HG03066 (cell line): ENCODE results near the gene SUCO.
A peak's percentile ranks its signal among the peaks of the same experiment; 100 is the strongest.

Source experiments
- ATAC-seq: cut with Tn5 transposase; IDR thresholded peaks from one replicate; pipeline ENCODE4 v1.9.1; 2021; ENCODE audit warnings: low read depth; ENCODE audit not compliant: unreplicated experiment

SUCO gene

GRCh38 chr1:172515927-172516326 is 17.0 kb upstream of the SUCO start:
- ATAC-seq: no peak

- ATAC-seq: no peak
Measured at GRCh38 chr1:172517081-172517480, 15.9 kb upstream of the SUCO start.

DNA sequence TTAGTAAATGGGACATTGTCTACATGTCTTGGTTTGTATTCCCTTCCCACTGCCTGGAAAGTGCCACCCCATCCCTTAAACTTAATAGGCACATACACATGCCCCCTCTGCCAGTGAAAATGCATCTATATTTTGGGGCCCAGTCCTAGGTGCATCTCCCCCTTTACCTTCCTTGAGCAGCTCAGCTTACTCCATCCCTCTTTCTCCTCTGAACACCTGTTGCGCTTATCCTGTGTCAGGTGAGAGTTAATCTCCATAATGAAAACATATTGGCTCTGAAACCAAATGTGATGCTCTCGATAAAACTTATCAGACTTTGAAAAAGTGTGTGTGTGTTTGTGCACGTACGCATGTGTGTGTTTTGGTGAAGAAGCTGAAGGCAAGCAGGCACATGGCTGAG is 15.4 kb upstream of the SUCO start:
- no peak for ATAC-seq

GRCh38 chr1:172529304-172529703 is 3.6 kb upstream of the SUCO start:
- ATAC-seq: no peak

DNA sequence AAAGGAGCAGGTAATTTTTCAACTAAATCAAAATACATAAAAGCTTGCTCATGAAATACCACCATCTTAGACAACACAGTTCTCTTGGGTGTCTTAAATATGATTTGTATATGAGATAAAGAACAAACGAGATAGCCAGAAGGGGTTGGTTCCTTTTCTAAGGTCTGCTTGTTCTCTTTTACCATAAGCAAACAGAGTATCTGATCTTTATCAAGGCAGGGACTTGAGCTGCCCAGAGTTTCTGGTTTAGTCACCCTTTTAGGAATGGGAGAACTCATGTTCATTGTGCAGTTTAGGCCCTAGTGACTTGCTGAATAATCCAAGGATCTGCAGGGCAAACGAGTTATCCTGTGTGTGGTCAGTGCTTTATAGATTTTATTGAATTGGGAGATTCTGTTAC is 3.0 kb upstream of the SUCO start:
- ATAC-seq: no peak

GRCh38 chr1:172531412-172532182 is 1.4 kb upstream of the SUCO start:
- no peak for ATAC-seq

GRCh38 chr1:172532183-172532699 is 709 bp upstream of the SUCO start:
- peak; percentile 70 for ATAC-seq

DNA sequence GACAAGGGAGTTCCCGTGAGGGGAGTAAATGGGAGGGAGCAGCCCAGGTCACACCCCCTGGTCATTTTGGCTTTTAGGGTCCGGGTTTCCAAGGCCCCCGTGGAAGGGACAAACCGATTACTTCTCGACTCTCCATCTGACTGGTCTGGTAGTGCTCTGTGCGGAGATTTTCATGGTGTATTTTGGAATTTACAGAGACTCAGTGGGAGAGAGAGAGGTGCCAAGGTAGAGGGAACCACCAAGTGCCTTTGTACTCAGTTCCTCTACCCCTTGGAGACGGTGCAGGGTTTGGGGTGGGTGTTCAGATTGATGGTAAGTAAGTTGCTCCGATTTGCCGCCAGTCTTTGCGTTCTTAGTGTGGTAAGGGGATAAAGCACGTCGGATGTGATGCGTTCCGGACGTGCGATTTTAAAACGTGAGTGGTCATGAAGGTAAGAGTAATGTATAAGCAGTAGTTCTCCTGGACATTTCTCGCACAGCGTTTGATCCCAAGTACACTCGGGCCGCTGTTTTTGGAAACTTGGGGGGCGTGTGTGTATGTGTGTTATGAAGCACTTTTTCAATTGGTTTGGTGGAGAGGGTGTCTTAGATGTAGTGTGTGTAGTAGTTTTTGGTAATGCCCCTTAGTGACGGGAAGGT is 682 bp downstream of the SUCO start:
- peak; percentile 19 for ATAC-seq

- ATAC-seq: no peak
Measured at GRCh38 chr1:172536256-172536655, 3.3 kb downstream of the SUCO start.

- ATAC-seq: no peak
Measured at GRCh38 chr1:172537366-172537765, 4.4 kb downstream of the SUCO start.

DNA sequence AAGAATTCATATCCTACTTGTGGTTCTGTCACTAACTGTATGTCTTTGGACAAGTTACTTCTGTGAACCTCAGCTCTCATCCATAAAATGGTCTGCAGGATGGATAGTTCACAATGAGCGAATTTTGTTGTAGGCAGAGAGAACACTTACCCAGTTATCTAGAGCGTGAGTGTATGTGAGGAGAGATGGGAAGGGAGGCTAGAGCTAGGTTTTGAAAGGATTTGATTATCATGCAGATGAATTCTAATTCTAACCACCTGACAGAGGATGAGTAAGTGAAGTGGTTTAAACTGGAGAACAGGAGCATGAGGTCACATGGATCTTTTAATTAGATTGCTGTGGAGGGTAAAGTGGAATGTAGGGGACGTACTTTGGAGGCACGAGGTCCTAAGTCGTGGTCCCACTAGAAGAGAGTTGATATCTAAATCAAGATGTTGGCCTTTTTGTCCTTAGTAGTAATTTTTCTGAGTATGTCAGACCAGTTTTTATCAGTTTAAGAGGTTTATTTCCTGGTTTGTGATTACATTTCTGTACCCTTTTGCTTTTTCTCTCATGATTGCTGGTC is 5.0 kb downstream of the SUCO start:
- no peak for ATAC-seq

DNA sequence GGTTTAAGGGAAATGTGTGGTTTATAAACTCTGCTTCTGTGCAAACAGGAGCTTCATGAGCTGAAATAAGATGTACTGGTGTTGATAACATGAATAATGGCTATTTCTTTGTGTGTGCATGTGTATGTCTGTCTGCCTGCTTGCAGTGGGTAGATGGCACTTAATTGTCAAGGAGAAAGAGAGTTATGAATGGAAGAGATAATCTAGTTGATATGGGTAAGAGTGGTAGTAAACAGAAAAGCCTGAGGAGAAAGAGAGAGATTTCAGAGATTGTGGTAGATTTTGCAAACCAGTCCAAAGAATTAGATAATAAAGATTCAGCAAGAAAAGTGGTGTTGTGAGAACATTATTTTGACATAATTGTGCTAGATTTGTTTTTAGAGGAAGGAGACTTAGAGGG is 7.7 kb downstream of the SUCO start:
- no peak for ATAC-seq

DNA sequence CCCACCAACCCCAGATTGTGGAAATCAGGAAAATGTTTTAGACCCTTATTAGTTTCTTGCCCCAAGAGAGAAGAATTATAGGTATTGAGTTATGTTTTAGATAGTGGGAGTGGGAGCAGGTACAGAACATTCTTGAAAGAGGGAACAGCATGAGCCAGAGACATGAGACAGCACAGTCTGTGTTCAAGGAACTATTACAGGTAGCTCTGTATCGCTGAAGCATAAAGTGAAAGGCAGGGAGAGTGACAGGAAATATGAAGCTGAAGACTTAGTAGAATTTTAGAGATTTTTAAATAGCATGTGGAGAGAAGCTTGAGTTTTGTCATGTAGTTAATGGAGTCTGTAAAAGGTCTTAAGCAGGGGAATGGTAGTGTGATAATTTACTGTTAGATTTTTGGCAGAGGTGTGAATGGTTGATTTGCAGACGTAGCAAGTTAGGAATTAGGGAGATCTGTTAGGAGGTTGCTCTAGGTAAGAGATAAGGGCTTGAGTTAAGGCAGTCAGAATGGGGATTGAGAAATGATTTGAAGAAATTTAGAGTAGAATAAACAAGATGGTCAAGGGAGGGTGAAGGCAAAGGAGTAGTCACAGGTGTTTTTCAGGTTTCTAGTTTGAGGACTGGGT is 11.6 kb downstream of the SUCO start:
- ATAC-seq: no peak

DNA sequence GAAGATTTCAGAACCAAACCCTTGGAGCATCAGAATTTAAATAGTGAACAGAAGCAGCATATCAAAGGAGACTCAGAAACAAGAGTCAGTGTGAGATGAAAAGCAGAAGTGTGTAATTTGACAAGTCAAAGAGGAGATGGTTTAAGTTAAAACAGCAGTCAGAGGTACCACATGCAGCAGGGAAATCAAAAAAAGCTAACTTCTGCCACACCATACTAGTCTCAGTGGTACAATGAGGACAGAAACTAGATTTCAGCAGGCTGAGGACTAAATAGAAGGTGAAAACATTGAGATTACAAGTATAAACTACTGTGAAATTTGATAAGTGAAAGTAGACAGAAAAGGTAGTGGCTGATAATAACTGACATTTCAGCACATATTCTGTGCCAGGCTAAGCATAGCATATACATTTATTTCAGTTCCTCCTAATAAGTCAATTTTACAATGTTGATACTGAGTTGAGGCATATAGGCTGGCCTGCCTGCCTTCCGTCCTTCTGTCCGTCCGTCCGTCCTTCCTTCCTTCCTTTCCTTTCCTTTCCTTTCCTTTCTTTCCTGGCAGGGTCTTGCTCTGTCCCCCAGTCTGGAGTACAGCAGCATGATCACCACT is 12.6 kb downstream of the SUCO start:
- ATAC-seq: peak; percentile 83

DNA sequence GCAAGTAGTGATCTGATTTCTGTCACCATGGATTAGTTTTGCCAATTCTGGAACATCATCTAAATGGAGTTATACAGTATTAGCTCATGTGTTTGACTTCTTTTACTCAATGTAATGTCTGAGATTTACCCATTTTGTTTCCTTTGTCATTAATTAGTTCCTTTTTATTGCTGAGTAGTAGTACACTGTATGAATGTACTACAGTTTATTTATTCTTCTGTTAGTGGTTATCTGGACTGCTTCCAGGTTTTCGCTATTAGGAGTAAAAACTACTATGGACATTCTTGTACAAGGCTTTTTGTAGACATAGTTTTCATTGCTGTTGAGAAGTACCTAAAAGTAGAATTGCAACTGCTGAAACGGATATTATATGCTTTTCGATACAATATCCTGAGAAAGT is 14.1 kb downstream of the SUCO start:
- ATAC-seq: no peak

GRCh38 chr1:172549621-172550280 is 16.8 kb downstream of the SUCO start:
- no peak for ATAC-seq

GRCh38 chr1:172551279-172551678 is 18.3 kb downstream of the SUCO start:
- ATAC-seq: no peak

- no peak for ATAC-seq
Measured at GRCh38 chr1:172554915-172555314, 22.0 kb downstream of the SUCO start.

GRCh38 chr1:172556461-172556860 is 23.5 kb downstream of the SUCO start:
- no peak for ATAC-seq

DNA sequence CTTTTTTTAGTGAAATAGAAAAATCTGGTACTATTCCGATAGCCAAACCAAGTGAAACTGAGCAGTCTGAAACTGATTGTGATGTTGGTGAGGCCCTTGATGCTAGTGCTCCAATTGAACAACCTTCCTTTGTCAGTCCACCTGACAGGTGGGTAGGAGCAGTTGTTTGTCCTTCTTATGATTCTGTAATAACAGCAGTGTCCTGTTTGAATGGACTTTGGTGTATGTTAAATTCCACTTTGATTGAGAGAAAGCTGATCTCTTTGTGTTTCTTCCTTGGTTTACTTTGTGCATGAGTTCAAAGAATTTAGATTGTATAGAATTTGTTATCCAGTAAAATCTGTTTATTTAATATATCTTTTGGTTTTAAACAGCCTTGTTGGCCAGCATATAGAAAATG is 24.3 kb downstream of the SUCO start:
- ATAC-seq: no peak
